ENCODE data around the gene MFSD6. TPM values are rescaled to one million over a fixed set of nuclear protein-coding genes. Genes with fewer than 3 reads are reported as not detected.
A peak's percentile ranks its signal among the peaks of the same experiment; 100 is the strongest.

Gene MFSD6
- polyA plus RNA-seq, 3 donors = 8.8 to 15.7 (median 12.9) TPM

DNA sequence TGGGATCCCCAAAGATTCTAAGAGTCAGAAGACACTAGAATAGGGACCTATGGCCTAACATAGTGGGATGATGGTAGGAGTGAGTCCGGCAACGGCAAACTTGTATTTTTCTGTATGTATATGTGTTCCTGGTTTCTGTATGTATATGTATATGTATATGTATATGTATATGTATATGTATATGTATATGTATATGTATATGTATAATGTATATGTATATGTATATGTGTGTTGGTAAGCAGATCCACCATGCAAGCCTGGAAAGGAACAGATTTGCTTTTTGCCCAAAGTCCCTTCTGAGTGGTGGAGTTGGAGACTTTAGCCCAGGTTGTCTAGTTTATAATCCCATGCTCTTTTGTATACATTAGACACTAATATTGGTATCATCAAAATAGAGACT is 46.6 kb downstream of the MFSD6 start:
- Histone ChIP-seq H3K4me3 (replicated peaks in 1 of 3; ENCODE audit: low read depth in 2 of 3, low read length in 3 of 3) (no peak overlapping the region), H2AFZ (ENCODE audit: insufficient read depth, low read depth, low read length, poor library complexity, severe bottlenecking) (no peak overlapping the region), H3K79me2 (ENCODE audit: insufficient read depth, low read length) (peaks cover 22% of the 10 kb centered on the region), H3K4me1 (ENCODE audit: control insufficient read depth in 1 of 2, insufficient read depth in 2 of 2, low read length in 2 of 2) (no peaks in the 10 kb centered on the region), H3K27me3 (ENCODE audit: control insufficient read depth in 2 of 2, insufficient read depth in 2 of 2, low read length in 2 of 2) (no peaks in the 10 kb centered on the region), H3K36me3 (replicated peaks in 1 of 2; ENCODE audit: control insufficient read depth in 1 of 2, insufficient read depth in 2 of 2, low read length in 2 of 2) (peaks cover 0 to 28% of the 10 kb centered on the region in 2 donors), H4K20me1 (ENCODE audit: insufficient read depth, low read length) (peaks cover 46% of the 10 kb centered on the region), H3K4me2 (replicated peaks; ENCODE audit: extremely low read depth, low read length, poor library complexity, severe bottlenecking) (no peak overlapping the region), H3K9ac (ENCODE audit: insufficient read depth, low read length, poor library complexity, severe bottlenecking) (no peak overlapping the region), H3K27ac (ENCODE audit: low read depth in 1 of 2, low read length in 2 of 2) (no peak overlapping the region), H3K9me3 (replicated peaks in 1 of 2; ENCODE audit: control insufficient read depth in 1 of 2, insufficient read depth in 1 of 2, low read length in 2 of 2) (no peaks in the 10 kb centered on the region)
- H3K36me3 Mint-ChIP-seq = peaks cover 26 to 31% of the 10 kb centered on the region in 2 donors
- H3K9me3 Mint-ChIP-seq = peaks cover 0 to 3% (median 0%) of the 10 kb centered on the region in 7 donors
- H3K27me3 Mint-ChIP-seq (ENCODE audit: low read depth in 3 of 3) = no peaks in the 10 kb centered on the region
- peaks cover 16% of the 10 kb centered on the region for H3K4me1 Mint-ChIP-seq
- no peak for DNase-seq
- no peak overlapping the region for H3K4me3 Mint-ChIP-seq
- H3K27ac Mint-ChIP-seq = no peak overlapping the region
- intact Hi-C loops (cut with micrococcal nuclease) = no loop called here
- WGBS (ENCODE audit: insufficient coverage) = 100% methylated on average over 2 of the region's 2 CpGs
- TF ChIP-seq, protein P1, sequence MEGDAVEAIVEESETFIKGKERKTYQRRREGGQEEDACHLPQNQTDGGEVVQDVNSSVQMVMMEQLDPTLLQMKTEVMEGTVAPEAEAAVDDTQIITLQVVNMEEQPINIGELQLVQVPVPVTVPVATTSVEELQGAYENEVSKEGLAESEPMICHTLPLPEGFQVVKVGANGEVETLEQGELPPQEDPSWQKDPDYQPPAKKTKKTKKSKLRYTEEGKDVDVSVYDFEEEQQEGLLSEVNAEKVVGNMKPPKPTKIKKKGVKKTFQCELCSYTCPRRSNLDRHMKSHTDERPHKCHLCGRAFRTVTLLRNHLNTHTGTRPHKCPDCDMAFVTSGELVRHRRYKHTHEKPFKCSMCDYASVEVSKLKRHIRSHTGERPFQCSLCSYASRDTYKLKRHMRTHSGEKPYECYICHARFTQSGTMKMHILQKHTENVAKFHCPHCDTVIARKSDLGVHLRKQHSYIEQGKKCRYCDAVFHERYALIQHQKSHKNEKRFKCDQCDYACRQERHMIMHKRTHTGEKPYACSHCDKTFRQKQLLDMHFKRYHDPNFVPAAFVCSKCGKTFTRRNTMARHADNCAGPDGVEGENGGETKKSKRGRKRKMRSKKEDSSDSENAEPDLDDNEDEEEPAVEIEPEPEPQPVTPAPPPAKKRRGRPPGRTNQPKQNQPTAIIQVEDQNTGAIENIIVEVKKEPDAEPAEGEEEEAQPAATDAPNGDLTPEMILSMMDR (IDR thresholded peaks at IDR 0.05) = no peak

DNA sequence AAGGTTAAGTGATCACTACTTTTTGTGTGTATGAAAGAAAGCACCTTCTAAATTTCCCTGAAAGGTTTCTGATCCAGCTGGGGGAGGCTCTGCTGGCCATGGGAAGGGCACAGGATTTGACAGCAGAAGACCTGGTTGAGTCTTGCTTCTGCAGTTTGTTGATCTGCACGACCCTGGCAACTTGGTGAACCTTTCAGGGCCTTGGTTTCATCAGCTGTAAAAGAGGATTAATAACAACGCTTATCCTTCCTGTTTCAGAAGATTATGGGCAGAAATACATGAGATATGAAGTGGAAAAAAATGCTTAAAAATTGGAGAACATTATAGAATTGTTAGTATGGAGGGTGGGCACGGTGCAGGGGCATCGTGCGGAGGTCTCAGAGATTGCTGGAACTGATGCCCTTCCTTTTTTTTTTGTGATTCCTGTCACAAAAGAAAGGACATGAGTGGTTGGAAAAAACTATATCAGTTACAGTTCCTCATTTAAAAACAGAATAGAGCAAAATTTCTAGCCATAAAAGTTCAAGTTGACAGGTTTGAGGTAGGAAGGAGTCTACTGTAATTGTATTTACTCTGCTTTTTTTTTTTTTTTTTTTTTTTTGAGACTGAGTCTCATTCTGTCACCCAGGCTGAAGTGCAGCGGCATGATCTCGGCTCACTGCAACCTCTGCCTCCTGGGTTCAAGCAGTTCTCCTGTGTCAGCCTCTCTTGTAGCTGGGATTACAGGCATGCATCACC is 47.4 kb downstream of the MFSD6 start:
- Histone ChIP-seq H3K4me2 (replicated peaks; ENCODE audit: extremely low read depth, low read length, poor library complexity, severe bottlenecking) (no peak overlapping the region), H3K27me3 (ENCODE audit: control insufficient read depth in 2 of 2, insufficient read depth in 2 of 2, low read length in 2 of 2) (no peaks in the 10 kb centered on the region), H3K36me3 (replicated peaks in 1 of 2; ENCODE audit: control insufficient read depth in 1 of 2, insufficient read depth in 2 of 2, low read length in 2 of 2) (peaks cover 0 to 29% of the 10 kb centered on the region in 2 donors), H3K79me2 (ENCODE audit: insufficient read depth, low read length) (peaks cover 22% of the 10 kb centered on the region), H4K20me1 (ENCODE audit: insufficient read depth, low read length) (peaks cover 42% of the 10 kb centered on the region), H3K9me3 (replicated peaks in 1 of 2; ENCODE audit: control insufficient read depth in 1 of 2, insufficient read depth in 1 of 2, low read length in 2 of 2) (no peaks in the 10 kb centered on the region), H3K4me3 (replicated peaks in 1 of 3; ENCODE audit: low read depth in 2 of 3, low read length in 3 of 3) (no peak overlapping the region), H3K27ac (ENCODE audit: low read depth in 1 of 2, low read length in 2 of 2) (no peak overlapping the region), H3K4me1 (ENCODE audit: control insufficient read depth in 1 of 2, insufficient read depth in 2 of 2, low read length in 2 of 2) (no peaks in the 10 kb centered on the region), H3K9ac (ENCODE audit: insufficient read depth, low read length, poor library complexity, severe bottlenecking) (no peak overlapping the region), H2AFZ (ENCODE audit: insufficient read depth, low read depth, low read length, poor library complexity, severe bottlenecking) (no peak overlapping the region)
- peaks cover 17% of the 10 kb centered on the region for H3K4me1 Mint-ChIP-seq
- TF ChIP-seq, protein P1 (IDR thresholded peaks at IDR 0.05) = no peak
- H3K27me3 Mint-ChIP-seq (ENCODE audit: low read depth in 3 of 3) = no peaks in the 10 kb centered on the region
- no peak for DNase-seq
- peak overlapping the region in 4 of 7 donors; percentile 6 to 79 (median 46) for H3K27ac Mint-ChIP-seq
- intact Hi-C loops (cut with micrococcal nuclease) = no loop called here
- H3K4me3 Mint-ChIP-seq = no peak overlapping the region
- peaks cover 28 to 31% of the 10 kb centered on the region in 2 donors for H3K36me3 Mint-ChIP-seq
- H3K9me3 Mint-ChIP-seq = peaks cover 0 to 3% (median 0%) of the 10 kb centered on the region in 7 donors
- WGBS (ENCODE audit: insufficient coverage) = 27% methylated on average over 2 of the region's 7 CpGs
